Measurements from ENCODE around the gene TRERF1.
"Not testable (repeated sequence)": the region's sequence is repeated elsewhere in the genome, so short reads cannot be mapped to it uniquely, and the experiment has no call there.

Gene TRERF1

DNA sequence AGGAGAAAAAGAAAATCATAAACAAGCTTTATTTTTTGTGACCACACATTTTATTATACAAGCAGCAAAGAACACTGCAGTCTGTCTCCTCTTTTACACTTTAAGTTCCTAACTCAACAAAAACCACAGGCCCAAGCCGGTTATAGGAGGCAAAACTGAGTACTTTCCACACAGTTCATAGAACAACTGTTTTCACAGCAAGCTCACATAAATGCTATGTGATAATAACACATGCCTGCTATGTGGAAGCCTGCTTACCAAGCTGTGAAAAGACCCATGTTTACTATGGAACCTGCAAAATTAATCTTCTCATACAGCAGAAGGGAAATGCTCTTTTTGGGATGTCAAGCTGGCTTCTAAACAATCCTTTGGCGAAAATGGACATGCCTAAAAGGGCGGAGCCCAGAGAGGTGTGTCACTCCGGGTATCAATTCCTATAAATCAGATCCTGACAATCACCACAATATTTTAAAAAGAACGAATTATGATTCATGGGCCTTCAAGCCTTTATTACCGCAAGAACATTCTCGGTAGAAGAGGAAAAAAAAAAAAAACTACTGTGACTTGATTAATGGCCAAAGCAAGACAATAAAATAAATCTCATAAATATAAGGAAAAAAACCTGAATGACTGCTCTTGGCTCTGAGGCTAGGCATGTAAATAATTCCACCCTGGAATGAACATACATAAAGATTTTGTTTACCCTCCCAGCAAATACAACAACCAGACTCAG, 2.6 kb downstream of the TRERF1 start:
- no peak for DNase-seq

GRCh38 chr6:42448391-42448790, 3.3 kb downstream of the TRERF1 start:
- DNase-seq: no peak

DNA sequence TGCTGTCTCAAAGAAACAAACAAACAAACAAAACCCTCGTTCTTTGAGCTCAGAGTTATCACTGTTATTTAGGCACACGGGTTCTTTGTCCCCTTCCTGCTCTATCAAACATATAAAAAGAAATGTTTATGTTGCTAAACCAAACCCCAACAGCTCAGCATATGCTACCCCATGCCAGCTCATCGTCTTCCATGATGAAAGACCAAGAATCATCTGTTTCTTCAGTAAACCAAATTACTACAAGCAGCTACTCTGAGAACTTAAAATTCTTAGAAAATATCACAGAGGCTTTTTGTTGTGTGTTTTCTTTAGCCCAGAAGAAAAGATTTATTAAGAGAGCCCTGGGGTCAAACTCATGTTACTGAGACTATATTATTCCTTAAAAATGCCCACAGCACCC, 4.7 kb downstream of the TRERF1 start:
- no peak for DNase-seq

DNA sequence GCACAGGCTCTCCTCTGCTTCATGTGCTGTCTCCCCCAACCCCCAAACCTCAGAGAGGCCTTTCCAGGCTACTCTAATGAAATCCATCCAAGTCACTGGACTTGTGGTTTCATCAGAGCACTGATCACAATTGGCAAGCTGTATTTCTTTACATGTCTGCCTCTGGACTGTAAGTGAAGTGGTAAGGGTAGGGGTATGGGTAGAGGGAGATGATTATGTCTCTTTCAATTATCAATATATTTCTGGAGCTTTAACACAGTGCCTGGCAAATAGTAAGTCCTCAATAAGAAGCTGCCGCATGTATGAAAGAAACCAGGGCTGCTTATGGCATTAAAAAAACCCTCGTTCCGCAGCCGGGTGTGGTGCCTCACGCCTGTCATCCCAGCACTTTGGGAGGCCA, 5.4 kb downstream of the TRERF1 start:
- no peak for DNase-seq

DNA sequence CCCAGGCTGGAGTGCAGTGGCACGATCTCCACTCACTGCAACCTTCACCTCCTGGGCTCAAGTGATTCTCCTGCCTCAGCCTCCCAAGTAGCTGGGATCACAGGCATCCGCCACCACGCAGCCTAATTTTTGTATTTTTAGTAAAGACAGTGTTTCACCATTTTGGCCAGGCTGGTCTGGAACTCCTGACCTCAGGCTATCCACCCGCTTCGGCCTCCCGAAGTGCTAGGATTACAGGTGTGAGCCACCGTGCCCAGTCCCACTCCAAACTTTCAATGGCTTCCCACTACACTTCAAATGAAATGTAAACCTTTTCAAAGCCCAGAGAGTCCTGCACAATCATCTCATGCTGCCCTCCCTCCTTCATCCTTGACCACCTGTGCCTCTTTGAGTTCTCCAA, 5.8 kb downstream of the TRERF1 start:
- DNase-seq: not testable (repeated sequence)

DNA sequence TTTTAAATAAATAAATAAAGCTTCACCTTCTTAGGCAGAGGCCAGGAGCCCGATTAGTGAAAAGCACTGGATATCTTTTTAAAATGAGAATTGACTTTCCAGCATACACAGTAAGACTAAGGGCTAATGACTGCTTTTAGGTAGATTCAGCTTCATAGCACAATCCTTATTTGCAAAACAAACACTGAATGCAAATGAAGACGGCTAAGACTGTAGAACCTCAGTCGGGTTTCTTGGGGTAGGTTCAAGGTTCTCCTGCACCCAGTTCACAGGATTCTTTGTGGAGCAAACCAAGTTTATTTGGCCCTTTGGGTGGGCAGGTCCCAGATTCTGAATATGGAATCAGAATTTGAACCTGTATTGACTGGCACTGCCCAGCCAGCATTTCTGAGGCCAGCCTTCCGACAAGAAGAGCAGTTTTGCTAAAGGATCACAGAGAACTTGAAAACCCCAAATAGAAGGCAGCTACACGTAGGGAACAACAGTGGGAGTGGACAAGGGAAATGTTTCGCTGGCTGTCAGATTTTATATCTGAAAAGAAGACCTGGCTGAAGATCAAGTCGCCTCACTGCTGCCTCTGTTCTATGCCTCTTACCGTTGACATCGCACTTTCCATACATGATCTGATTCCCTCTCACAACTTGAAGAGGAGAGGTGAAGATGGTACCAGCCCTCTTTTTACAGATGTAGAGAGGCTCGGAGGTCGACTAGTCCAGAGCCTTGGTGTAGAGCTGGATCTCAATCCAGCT, 8.2 kb downstream of the TRERF1 start:
- DNase-seq: no peak

GRCh38 chr6:42441697-42442081, 10.0 kb downstream of the TRERF1 start:
- no peak for DNase-seq

GRCh38 chr6:42440778-42441696, 10.7 kb downstream of the TRERF1 start:
- DNase-seq: no peak

GRCh38 chr6:42440027-42440426, 11.7 kb downstream of the TRERF1 start:
- no peak for DNase-seq

- no peak for DNase-seq
Measured at GRCh38 chr6:42436825-42437224, 14.9 kb downstream of the TRERF1 start.

GRCh38 chr6:42434237-42434636, 17.5 kb downstream of the TRERF1 start:
- no peak for DNase-seq

DNA sequence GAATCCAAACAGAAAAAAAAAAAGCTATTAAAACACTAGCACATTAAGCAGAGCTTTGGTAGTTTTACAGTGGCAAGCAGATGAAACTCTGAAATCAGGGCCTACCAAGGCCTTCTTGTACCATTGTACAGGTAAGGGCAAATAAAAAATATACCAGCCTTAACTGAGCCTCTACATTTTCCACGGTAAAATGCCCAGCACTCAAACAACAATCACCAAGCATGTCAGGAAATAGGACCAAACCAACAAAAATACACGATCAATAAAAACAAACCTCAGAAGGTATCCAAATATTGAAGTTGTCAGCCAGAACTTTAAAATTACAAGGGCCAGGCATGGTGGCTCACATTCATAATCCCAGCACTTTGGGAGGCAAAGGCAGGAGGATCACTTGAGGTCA, 18.3 kb downstream of the TRERF1 start:
- DNase-seq: no peak

GRCh38 chr6:42431877-42432276, 19.8 kb downstream of the TRERF1 start:
- DNase-seq: no peak

- no peak for DNase-seq
Measured at GRCh38 chr6:42431356-42431755, 20.4 kb downstream of the TRERF1 start.

DNA sequence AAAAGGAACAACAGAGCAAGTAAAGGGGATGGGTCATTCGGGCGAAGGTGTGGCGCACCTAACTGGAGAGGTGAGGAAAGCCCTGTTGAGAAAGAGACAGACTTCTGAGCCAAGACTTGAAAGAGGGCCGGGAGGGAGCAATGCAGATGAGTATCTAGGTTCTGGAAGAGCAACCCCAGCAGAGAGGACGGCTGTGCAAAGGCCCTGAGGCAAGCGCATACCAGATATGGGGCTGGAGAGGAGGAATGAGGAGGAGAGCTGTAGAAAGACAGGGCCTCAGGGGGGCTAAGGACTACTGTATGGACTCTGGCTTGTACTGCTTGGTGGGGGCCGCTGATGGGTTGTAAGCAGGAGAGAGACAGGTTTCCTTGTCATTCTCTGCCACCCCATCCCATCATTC, 21.9 kb downstream of the TRERF1 start:
- DNase-seq: no peak

GRCh38 chr6:42429042-42429585, 22.6 kb downstream of the TRERF1 start:
- no peak for DNase-seq

- DNase-seq: no peak
Measured at GRCh38 chr6:42428326-42429041, 23.2 kb downstream of the TRERF1 start.

DNA sequence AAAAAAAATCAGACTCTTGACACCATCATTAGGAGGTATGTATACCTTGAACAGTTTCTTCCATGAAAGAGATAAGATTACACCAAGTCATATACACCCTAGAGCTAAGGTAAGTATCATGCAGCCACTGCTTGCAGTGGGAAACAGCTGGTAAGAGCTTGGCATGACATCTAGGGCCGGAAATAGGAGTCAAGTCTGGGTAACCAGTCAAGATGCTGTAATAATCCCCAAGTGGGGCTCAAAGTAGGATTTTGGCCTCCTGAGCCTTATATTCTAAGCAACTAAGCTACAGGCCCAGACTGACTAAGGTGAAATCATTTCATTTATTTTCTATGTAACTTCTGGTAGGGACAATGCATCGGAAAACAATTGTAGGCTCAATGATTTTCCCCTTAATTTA, 23.9 kb downstream of the TRERF1 start:
- DNase-seq: no peak

GRCh38 chr6:42426191-42426590, 25.5 kb downstream of the TRERF1 start:
- no peak for DNase-seq

DNA sequence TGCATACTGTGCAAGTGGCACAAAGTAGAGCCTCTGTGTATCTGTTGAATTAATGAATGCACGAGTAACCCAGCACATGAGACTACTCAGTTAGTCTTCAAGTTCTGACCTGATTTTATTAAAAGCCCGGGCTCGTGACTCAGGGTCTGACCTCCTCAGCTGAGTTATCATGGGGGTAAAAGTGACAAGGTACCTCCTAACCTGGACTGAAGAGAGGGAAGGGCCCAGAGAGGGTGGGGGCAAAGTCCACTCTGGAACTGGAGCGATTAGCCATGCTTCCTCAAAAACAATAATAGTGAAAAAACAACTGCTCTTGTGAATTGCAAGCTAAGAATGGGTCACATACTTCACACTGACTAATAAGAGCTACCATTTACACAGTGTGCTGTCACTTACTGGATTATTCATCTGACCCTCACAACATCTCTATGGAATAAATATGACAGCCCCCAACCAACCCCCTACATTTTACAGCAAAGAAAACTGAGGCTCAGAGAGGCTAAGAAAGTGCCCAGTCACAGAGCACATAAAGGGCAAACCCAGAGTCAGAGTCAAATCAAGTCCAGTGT, 26.7 kb downstream of the TRERF1 start:
- DNase-seq: no peak

- DNase-seq: no peak
Measured at GRCh38 chr6:42423244-42423643, 28.5 kb downstream of the TRERF1 start.

DNA sequence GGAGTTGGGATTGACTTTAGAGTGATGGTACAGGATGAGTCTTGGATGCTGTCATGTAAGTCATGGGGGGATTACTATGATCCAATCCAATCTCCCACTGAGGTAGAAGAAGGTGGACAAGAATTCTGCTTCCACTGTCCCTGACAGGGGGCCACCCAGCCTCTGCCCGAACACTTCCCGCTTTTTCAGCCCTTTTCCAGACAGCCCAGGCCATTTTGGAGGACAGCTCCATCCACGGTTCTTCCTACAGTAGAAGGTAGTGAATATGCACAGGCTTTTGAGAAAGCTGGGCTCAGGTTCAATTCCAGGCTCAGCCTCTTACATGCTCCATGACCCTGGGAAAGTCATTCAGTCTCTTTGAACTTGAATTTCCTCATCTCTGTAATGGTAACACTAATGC, 31.0 kb downstream of the TRERF1 start:
- no peak for DNase-seq

All from midbrain (tissue), 1 donor.